MCF 10A (cell line): ENCODE measurements around the gene SERPIND1. TPM values are rescaled to one million over a fixed set of nuclear protein-coding genes. Genes with fewer than 3 reads are reported as not detected.

Source experiments
- BruUV-seq: library from RNA; stranded (reverse); fragments of 400-500 nt; replicated peaks from 2 replicates; lab custom pipeline; 2021; lab: Mats Ljungman, UMichigan
- CTCF ChIA-PET: fragments of 300-600 bp; sonication (Branson Sonifier 250); formaldehyde crosslinking; extraction: SDS; loops from one replicate; lab custom pipeline; 2021; ENCODE audit warnings: antibody characterized with exemption, inconsistent platforms; lab: Yijun Ruan, JAX
- POLR2A ChIA-PET: fragments of 300-600, 350-650 bp; sonication (Branson Sonifier 250); formaldehyde crosslinking; extraction: SDS; loops from one replicate; lab custom pipeline; 2020; ENCODE audit warnings: antibody characterized with exemption, inconsistent platforms; lab: Yijun Ruan, JAX
- DNase-seq: peaks from one replicate; pipeline ENCODE4 v3.0.0-alpha.2; 2018; ENCODE audit not compliant: unreplicated experiment
- H3K27ac Mint-ChIP-seq: one replicate; pipeline ENCODE4 v1.8.0; 2022; ENCODE audit warnings: mild to moderate bottlenecking, low read depth, mixed read lengths; ENCODE audit not compliant: unreplicated experiment
- H3K27me3 Mint-ChIP-seq: one replicate; pipeline ENCODE4 v1.8.0; 2022; ENCODE audit warnings: mixed read lengths; ENCODE audit not compliant: insufficient read depth, unreplicated experiment
- H3K36me3 Mint-ChIP-seq: one replicate; pipeline ENCODE4 v1.8.0; 2022; ENCODE audit warnings: mild to moderate bottlenecking, moderate library complexity, mixed read lengths; ENCODE audit not compliant: insufficient read depth, unreplicated experiment
- H3K4me1 Mint-ChIP-seq: one replicate; pipeline ENCODE4 v1.8.0; 2022; ENCODE audit warnings: mixed read lengths; ENCODE audit not compliant: insufficient read depth, unreplicated experiment
- H3K4me3 Mint-ChIP-seq: one replicate; pipeline ENCODE4 v1.8.0; 2022; ENCODE audit warnings: mild to moderate bottlenecking, moderate library complexity, mixed read lengths; ENCODE audit not compliant: unreplicated experiment
- H3K9me3 Mint-ChIP-seq: one replicate; pipeline ENCODE4 v1.8.0; 2022; ENCODE audit warnings: mixed read lengths; ENCODE audit not compliant: unreplicated experiment
- intact Hi-C: fragments of 100-400 bp; cut with micrococcal nuclease; formaldehyde crosslinking; loops from 2 replicates; pipeline ENCODE4 v1.14.1; 2022
- total RNA-seq: library from RNA; stranded (reverse); gene quantifications from 2 replicates; pipeline ENCODE4 v1.2.3, GENCODE V29; 2022
- TF ChIP-seq, protein P1 (sequence below): fragments of 200-600 bp; IDR thresholded peaks from one replicate; pipeline ENCODE4 v1.8.0; 2022; ENCODE audit warnings: antibody characterized with exemption, mild to moderate bottlenecking; ENCODE audit not compliant: unreplicated experiment

Gene SERPIND1
- total RNA-seq, 1 experiment from 2014 or later: not detected

DNA sequence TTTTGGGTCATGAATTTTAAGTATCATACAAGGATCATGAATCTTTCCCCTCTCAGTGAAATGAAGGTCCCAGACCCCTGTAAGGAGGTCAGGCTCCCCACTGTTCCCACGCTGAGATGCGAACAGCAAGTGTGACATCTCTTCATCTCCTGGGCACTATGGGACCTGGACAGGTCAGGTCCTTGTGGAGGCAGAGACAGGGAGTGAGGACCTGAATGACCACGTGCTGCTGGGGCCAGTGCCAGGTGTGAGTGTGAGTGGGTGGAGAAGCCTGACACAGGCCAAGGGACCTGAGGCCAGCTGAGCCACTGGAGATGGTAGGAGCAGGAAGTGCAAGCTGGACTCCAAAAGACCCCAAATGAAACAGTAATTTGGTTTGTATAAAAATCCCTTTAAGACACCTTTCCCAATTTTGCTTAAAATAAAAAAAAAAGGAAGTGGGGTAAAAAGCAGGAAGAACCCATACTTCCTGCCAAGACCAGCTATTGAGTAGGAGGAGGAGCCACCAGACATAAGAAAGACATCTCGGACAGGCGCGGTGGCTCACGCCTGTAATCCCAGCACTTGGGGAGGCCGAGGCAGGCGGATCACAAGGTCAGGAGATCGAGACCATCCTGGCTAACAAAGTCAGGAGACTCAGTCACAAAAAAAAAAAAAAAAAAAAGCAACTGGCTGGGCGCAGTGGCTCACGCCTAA lies 35.4 kb upstream of the SERPIND1 start:
- BruUV-seq: no TSS peak
- Mint-ChIP-seq H3K36me3 (peaks cover 31% of the 10 kb centered on the region), H3K27ac (no peak overlapping the region), H3K4me1 (no peaks in the 10 kb centered on the region), H3K4me3 (no peak overlapping the region), H3K9me3 (peaks cover 12% of the 10 kb centered on the region), H3K27me3 (no peaks in the 10 kb centered on the region)
- DNase-seq: no peak
- ChIA-PET POLR2A (no interaction called here), CTCF (no interaction called here)
- intact Hi-C loops: no loop called here
- TF ChIP-seq, protein P1, sequence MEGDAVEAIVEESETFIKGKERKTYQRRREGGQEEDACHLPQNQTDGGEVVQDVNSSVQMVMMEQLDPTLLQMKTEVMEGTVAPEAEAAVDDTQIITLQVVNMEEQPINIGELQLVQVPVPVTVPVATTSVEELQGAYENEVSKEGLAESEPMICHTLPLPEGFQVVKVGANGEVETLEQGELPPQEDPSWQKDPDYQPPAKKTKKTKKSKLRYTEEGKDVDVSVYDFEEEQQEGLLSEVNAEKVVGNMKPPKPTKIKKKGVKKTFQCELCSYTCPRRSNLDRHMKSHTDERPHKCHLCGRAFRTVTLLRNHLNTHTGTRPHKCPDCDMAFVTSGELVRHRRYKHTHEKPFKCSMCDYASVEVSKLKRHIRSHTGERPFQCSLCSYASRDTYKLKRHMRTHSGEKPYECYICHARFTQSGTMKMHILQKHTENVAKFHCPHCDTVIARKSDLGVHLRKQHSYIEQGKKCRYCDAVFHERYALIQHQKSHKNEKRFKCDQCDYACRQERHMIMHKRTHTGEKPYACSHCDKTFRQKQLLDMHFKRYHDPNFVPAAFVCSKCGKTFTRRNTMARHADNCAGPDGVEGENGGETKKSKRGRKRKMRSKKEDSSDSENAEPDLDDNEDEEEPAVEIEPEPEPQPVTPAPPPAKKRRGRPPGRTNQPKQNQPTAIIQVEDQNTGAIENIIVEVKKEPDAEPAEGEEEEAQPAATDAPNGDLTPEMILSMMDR: no peak

- ChIA-PET CTCF (interaction anchor here (0.5 to 1.4 kb wide), 5 partner anchors 9 to 1833 kb away, joined by 3 to 6 read pairs (median 4); no protein-coding TSS in a partner anchor), POLR2A (interaction anchor here (0.6 kb wide), 1 partner anchor 145 kb away, joined by 5 read pairs; no protein-coding TSS in a partner anchor)
- TF ChIP-seq, protein P1: no peak
- Mint-ChIP-seq H3K4me1 (no peaks in the 10 kb centered on the region), H3K27ac (no peak overlapping the region), H3K27me3 (no peaks in the 10 kb centered on the region), H3K4me3 (no peak overlapping the region), H3K36me3 (peaks cover 46% of the 10 kb centered on the region), H3K9me3 (peaks cover 12% of the 10 kb centered on the region)
- DNase-seq: no peak
- intact Hi-C loops: no loop called here
- BruUV-seq: no TSS peak
These were observed 33.5 kb upstream of the SERPIND1 start for GRCh38 chr22:20740222-20740951.

GRCh38 chr22:20741008-20741633 lies 32.8 kb upstream of the SERPIND1 start:
- peaks cover 40% of the 10 kb centered on the region for H3K36me3 Mint-ChIP-seq
- no peaks in the 10 kb centered on the region for H3K4me1 Mint-ChIP-seq
- no peak overlapping the region for H3K27ac Mint-ChIP-seq
- TF ChIP-seq, protein P1: no peak
- H3K27me3 Mint-ChIP-seq: no peaks in the 10 kb centered on the region
- peaks cover 12% of the 10 kb centered on the region for H3K9me3 Mint-ChIP-seq
- BruUV-seq: no TSS peak
- no peak overlapping the region for H3K4me3 Mint-ChIP-seq
- POLR2A ChIA-PET: no interaction called here
- CTCF ChIA-PET: interaction anchor here (0.5 to 2.0 kb wide), 10 partner anchors 8 to 282 kb away, joined by 3 to 11 read pairs (median 5); no protein-coding TSS in a partner anchor
- intact Hi-C loops: no loop called here
- no peak for DNase-seq
